ENCODE data around the gene PLSCR3.

Gene PLSCR3

DNA sequence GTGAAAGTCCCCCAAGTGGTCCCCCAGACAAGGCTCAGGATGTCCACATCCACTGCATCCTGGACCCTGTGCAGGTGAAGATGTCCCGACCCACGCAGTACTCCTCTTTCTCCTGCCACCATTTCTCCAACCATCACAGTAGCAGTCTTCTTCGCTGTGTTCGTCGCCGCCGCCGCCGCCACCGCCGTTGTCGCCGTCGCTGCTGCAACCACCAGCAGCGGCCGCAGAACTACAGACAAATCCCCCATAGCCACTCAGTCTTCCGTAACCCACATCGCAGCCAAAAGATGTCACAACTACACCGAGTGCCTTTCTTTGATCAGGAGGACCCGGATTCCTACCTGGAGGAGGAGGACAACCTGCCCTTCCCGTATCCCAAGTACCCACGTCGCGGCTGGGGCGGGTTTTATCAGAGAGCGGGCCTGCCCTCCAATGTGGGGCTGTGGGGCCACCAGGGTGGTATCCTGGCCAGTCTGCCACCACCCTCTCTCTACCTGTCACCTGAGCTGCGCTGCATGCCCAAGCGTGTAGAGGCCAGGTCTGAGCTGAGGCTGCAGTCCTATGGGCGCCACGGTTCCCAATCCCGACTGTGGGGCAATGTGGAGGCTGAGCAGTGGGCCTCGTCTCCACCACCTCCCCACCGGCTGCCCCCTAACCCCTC lies 32.0 kb upstream of the PLSCR3 start:
- DNase-seq (ENCODE audit: low read depth) = no peak

DNA sequence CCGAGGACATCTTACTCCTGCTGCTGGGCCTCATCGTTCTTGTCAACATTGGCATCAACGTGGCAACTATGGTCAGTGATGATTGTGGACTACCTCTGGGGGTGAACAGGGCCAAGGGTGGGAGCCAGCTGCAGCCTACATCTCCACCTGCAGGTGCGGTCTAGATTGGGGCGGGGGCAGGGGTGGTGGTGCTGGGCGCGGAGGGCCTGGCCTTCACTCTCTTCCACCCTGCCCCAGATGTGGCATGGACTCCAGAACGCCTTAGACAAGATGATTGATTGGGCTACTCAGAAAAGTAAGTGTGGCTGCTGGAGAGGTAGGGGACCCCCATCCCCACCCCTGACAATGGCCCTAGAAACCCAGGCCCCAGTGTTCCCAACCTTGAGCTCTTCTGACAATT lies 31.4 kb upstream of the PLSCR3 start:
- no peak for DNase-seq (ENCODE audit: low read depth)

DNA sequence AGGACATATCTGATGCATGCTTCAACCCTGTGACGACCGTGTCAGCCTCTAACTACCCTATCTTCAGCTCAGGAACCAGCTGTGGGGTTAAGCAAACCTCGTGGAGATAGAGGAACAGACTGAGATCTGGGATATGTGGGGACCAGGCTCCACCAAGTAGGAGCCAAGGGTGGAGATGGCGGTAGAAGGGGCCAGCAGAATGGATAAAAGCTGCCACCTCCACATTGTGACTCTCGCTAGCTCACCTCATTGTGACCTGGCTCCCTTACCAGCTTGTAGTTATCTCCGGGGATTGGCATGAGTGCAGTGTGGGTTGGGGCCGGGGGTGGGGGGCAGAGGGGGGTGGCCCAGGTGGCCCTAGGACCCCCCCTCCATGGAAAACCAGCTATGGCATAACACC lies 31.0 kb upstream of the PLSCR3 start, which contains the start of gene SPEM2:
TSS of gene SPEM2 (plus strand) at position 301 of the 400 bp plus-strand sequence. CDS start at position 374, 73 bp downstream.
- DNase-seq (ENCODE audit: low read depth) = no peak

DNA sequence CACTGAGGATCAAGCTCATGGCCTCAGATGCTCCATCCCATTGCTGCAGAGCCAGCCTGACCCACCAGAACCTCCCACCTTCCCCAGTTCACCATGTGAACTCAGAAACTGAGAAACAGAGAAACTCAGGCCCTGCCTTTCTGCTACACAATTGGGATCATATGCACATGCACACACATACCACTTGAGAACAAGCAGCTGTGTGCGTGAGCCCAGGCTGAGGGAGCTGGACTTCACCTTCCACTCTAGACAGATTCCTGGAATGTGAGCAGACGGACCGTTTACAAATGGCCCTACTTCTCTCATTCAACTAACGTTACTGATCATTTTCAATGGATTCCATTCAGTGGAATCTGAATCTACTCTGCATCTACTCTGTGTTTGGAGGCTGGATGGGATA lies 29.4 kb upstream of the PLSCR3 start:
- no peak for DNase-seq (ENCODE audit: low read depth)

DNA sequence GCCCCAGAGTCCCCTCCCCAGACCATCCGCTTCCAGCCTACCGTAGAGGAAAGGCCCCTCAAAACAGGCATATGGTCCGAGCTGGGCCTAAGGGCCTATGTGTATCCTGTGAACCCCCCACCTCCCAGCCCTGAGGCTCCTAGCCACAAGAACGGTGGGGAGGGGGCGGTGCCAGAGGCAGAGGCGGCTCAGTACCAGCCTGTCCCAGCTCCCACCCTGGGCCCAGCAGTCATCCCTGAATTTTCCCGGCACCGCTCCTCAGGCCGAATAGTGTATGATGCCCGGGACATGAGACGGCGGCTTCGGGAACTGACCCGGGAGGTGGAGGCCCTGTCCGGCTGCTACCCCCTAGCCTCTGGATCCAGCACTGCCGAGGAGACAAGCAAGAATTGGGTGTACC lies 26.9 kb upstream of the PLSCR3 start:
- DNase-seq (ENCODE audit: low read depth) = no peak

DNA sequence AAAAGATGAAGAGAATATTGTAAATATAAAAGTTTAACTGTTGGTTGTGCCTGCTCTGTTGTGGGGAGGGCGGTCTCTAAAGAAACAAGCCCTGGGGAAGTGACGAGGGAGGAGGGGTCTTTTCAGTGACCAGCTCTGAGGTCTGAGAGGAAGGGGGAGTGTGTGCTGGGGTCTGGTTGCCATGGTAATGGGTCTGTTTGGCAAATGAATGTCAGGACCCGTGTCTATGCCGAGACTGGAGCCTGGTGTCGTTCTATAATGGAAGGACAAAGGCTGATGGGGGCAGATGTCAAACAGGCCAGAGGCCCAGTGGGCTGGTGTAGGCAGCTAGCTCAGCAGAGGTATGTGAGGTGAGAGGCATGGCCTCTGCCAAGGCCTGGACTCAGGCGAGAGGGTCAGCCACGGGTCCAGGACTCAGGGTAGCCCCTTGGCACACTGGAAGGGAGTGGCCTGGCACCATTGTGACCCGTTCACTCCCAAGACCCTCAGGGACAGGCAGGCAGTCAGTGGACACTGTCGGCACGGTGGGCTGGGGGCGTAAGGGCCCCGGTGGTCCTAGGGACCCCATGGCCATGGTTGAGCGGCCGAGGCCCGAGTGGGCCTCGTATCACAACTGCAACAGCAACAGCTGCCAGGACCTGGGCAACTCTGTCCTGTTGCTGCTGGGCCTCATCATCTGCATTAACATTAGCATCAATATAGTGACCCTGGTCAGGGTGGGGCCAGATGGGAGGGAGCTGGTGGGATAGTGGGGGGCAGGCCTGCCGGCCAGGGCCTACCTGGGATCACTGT lies 25.7 kb upstream of the PLSCR3 start, which contains the start of gene SPEM1:
TSS of gene SPEM1 (plus strand) at position 506 of the 792 bp plus-strand sequence. CDS start at position 567, 61 bp downstream.
- no peak for DNase-seq (ENCODE audit: low read depth)

DNA sequence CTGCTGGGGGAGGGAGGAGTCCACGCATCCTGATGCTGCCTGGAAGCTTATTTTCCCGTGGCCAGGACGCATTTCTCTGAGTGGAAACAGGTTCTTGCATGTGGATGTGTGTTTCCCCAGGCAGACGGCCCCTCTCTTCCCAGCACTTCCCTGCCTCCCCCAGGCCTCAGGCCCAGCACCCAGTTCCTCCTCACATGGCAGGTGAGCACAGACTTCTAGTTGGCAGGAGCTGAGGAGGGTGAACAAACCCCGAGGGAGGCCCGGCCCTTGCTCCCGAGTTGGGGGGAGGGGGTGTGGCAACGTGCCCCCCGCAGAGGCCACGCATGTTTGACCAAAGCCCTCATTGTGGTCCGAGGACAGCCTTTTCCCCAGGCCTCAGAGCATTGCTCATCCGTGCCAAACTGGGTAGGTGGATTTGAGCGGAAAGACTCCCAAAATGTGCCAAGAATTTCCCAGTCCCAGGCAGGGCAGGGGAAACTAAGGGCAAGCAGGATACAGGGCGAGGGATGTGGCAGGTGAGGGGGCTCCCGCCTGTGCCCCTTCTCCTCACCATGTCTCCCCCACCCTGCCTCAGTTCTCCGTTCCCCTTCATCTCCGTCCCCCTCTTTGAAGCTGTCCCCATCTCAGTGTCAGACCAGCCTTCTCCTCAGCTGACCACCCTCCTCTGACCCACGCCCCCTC lies 24.3 kb upstream of the PLSCR3 start:
- DNase-seq (ENCODE audit: low read depth) = no peak

DNA sequence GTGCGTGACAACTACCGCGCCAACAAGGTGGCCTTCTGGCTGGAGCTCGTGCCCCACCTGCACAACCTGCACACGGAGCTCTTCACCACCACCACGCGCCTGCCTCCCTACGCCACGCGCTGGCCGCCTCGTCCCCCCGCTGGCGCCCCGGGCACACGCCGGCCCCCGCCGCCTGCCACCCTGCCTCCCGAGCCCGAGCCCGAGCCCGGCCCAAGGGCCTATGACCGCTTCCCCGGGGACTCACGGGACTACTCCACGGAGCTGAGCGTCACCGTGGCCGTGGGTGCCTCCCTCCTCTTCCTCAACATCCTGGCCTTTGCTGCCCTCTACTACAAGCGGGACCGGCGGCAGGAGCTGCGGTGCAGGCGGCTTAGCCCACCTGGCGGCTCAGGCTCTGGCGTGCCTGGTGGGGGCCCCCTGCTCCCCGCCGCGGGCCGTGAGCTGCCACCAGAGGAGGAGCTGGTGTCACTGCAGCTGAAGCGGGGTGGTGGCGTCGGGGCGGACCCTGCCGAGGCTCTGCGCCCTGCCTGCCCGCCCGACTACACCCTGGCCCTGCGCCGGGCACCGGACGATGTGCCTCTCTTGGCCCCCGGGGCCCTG lies 22.8 kb upstream of the PLSCR3 start:
- no peak for DNase-seq (ENCODE audit: low read depth)

DNA sequence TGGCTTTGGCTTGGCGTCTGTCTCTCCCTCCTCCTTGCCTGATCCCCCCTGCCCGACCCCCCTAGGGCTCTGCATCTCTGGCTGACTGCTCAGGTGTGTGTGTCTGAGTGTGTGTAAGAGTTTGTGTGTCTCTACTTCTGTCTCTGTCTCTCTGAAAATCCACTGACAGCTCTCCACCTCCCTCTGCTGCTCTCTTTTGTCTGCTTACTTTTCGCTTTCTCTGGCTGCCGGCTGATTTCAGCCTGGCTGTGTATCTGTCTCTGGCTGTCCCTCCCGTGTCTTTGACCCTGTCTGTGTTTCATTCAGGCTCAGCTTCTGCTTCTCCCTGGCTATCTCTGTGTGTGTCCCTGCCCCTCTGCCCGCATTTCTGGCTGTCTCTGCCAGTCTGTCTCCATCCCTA lies 22.0 kb upstream of the PLSCR3 start:
- DNase-seq (ENCODE audit: low read depth) = no peak

DNA sequence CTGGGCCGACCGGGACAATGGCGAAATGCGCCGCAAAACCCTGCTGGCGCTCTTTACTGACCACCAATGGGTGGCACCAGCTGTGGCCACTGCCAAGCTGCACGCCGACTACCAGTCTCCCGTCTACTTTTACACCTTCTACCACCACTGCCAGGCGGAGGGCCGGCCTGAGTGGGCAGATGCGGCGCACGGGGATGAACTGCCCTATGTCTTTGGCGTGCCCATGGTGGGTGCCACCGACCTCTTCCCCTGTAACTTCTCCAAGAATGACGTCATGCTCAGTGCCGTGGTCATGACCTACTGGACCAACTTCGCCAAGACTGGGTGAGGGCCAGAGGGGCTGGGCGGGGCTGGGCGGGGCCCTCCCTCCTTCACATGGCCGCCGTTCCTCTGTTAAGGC lies 21.5 kb upstream of the PLSCR3 start:
- no peak for DNase-seq (ENCODE audit: low read depth)

DNA sequence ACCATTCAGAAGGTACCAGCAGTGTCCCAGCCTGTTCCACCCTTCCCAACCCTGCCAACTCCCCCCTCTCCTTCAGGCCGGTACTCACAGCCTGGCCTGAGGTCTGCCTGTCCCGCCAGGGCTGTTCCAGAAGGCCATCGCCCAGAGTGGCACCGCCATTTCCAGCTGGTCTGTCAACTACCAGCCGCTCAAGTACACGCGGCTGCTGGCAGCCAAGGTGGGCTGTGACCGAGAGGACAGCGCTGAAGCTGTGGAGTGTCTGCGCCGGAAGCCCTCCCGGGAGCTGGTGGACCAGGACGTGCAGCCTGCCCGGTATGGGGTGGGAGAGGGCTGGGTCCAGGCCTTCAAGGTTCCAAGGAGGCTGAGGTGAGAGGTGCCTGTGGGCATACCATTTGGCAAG lies 20.5 kb upstream of the PLSCR3 start:
- DNase-seq (ENCODE audit: low read depth) = no peak

DNA sequence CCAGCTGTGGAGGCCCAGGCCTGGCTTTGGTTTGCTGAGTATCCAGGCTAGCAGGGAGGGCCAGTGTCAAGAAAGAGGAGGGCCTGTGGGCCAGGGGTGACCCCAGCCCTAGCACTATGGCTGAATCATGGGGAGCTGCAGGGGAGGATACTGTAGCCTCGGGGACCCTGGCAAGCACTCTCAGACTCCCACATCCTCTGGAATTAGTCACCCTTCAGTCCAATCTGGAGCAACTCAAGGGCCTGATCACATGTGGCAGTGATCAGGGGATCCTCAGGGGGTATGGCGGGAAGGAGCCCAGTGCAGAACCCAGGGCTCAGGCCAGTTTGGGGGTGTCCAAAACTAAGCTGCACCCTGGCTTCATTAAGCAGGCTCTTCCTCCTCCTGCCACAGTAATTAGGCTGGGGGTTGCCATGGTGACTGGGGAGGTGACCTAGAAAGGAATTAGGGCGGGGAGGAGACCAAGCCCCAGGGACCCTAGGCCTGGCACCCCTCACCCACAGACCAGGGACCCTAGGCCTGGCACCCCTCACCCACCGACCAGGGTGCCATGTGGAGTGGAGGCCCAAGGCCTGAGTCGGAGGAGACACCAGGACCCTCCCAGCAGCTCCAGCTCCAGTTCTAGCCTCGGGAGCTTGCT lies 19.1 kb upstream of the PLSCR3 start:
- DNase-seq (ENCODE audit: low read depth) = no peak

DNA sequence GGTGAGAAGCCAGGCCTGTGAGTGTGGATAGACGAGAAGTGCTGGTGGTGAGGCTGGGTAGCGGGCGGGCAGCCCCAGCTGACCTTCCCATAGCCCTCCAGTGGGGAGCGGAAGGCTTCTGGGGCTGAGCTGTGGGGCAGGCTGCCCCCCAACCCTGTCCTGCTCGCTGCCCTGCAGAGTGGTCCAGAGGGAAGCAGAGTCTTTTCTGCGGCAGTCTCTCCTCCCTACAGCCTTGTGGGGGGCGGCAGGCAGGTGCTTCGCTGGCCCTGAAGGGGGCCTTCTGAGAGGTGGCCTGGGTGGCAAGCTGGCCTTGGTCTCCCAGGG lies 17.1 kb upstream of the PLSCR3 start:
- DNase-seq (ENCODE audit: low read depth) = no peak

DNA sequence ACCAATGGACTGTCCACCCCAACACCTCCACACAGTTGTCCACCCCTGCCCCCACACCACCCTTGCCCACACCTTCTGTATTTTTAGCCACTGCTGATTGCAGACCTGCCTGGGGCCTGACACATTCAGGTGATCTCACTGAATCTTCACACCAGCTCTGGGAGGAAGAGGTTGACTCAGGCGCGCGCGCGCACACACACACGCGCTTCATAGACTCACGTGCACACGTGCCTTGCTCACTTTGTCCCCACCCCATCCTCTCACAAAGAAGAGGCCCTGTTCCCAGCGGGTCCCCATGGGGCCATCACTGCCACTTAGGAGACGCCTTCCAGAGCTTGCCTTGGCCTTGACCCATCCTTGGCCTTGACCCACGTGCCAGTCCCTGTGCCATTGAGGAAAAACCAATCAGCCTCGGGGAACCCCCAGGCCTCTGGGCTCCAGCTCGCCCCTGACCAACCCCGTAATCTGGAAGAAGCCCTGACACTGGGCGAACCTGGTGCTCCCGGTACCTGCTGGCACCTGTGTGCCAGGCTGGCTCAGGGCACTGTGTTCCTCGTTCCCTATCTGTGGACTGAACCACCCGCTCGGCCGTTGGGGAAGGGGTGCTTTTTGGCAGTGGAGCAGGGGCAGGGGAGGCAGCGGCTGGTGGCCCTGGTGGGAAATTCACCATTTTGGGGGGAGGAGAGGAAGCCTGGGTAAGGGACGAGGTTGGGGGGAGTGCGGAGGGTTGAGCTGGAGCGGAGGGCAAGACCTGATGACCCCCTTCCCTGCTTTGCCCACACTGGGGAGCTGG lies 16.5 kb upstream of the PLSCR3 start:
- DNase-seq (ENCODE audit: low read depth) = no peak

DNA sequence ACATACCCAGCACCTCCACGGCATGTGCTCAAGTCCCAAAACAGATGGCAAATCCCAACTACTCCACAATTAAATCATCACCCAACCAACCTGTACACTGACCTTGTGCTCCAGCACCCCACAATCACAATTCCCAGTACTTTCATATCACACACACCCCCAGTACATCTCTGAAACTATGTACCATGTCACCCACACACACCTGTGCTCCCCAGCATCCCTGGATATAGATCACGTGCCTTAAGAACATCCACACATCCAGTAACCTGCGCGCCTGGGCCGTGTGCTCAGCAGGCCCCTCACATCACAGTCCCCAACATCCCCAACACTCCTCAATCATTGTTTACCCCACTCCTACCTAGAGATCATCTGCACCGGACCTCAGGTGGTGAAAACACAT lies 15.4 kb upstream of the PLSCR3 start:
- no peak for DNase-seq (ENCODE audit: low read depth)

DNA sequence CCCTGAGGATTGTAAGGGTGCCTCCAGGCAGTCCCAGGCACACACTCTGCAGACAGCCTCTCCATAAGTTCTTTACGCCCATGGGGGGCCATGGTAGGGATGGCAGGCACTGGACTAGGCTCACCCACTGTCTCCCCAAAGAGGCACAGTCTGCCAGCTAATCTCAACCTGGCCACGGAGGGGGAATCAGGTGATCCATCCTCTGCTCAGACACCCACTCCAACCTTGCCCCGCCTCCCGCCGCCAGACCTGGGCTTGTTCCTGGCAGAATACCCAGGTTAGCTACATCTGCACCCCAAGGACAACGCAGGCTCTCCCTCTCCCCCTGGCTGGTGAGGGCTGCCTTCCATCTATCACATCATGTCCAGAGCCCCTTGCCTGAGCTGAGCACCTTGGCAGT lies 14.5 kb upstream of the PLSCR3 start:
- DNase-seq (ENCODE audit: low read depth) = no peak

DNA sequence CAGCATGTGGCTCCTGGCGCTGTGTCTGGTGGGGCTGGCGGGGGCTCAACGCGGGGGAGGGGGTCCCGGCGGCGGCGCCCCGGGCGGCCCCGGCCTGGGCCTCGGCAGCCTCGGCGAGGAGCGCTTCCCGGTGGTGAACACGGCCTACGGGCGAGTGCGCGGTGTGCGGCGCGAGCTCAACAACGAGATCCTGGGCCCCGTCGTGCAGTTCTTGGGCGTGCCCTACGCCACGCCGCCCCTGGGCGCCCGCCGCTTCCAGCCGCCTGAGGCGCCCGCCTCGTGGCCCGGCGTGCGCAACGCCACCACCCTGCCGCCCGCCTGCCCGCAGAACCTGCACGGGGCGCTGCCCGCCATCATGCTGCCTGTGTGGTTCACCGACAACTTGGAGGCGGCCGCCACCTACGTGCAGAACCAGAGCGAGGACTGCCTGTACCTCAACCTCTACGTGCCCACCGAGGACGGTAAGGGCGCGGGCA lies 14.0 kb upstream of the PLSCR3 start:
- no peak for DNase-seq (ENCODE audit: low read depth)

DNA sequence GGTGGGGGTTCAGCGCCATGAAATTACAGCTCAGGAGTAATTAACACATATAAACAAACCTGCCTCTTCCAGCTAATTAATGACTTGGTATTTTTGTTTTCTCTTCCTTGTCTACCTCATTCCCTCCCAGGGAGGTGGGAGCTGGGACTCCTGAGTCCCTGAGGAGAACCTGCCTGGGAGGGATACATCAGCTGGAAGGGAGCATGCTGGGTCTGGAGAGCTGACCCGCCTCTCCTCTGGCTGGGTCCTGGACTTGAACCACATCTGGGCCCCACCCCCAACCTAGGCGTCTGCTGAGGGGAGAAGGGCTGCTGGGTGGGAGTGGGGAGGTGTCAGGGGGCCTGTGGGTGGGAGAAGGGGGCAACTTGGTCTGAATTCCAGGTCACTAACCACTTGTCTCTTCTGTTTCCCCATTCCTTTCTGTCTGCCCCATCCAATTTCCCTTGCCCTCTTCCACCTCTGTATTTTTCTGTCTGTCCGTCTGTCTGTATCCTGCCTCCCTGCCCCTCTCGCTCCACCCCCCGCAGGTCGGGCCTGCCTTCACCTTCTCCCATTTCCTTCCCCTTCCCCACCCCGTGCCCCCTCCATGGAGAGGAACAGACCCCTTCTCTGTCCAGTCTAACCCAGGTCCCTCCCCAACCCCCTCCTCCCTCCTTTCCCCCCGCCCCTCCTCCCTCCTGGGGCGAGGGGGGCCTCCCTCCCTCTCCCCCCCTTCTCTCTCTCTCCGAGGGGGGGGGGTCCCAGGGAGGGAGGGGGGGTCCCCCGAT lies 13.3 kb upstream of the PLSCR3 start, which contains the start of gene NLGN2:
TSS of gene NLGN2 (plus strand) at position 361 of the 767 bp plus-strand sequence. CDS start 411 bp downstream, outside the sequence.
- no peak for DNase-seq (ENCODE audit: low read depth)

DNA sequence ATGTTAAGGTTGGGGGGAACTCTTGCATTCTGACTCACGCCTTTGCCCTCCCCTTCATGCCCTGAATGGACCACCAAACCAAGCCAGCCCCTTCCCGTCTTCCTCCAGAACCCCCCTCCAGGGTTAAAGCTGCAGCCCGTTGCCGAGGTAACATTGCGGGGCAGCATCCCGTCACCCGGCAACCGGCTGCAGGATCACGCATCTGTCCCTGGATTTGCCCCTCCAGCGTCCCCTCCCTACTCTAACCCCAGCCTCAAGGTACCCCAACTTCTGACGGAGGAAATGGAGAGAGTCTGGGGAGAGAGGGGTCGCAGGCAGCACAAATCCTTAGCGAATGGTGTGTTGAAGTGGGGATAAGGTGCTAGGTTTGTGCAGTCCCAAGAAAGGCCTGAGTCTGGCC lies 12.8 kb upstream of the PLSCR3 start:
- DNase-seq (ENCODE audit: low read depth) = no peak

DNA sequence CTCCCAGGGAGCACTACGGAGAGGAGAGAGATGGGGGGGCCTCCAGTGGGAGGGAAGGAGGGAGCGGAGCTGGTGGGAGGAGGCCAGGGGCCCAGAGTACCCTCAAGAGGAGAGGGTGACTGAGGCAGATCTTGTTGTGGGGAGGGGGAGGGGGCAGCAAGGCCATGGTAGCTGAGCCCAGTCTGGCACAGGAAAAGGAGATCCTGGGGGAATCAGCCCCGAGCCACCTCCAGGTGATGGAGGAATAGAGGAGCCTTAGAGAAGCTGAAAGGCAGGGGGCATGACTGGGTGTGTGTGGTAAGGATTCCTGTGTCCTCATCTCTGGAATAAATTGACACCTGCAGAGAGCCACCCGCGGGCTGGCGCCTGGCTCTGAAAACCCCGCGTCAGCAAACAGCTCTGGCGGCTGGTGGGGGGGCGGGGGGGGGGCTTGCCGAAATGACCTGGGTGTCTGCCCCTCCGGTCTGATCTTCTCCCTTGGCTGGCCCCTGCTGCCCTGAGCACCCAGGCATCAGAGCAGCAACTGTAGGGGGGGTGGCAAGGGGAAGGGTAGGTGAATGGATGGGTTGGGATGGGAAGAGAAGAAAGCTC lies 12.0 kb upstream of the PLSCR3 start:
- DNase-seq (ENCODE audit: low read depth) = no peak

All from fibroblast of the conjunctiva (primary cell).